ENCODE results near the gene DNAJC7.

Gene DNAJC7

GRCh38 chr17:42028791-42029127, 11.5 kb upstream of the DNAJC7 start:
- Histone ChIP-seq H3K9me2 (replicated peaks; ENCODE audit: low read depth, low read length) (no peaks in the 10 kb centered on the region), H3K9me3 (ENCODE audit: insufficient read depth, low read depth, low read length) (no peaks in the 10 kb centered on the region), H4K20me1 (ENCODE audit: insufficient read depth, low read length, poor library complexity, severe bottlenecking) (no peaks in the 10 kb centered on the region), H3K4me1 (ENCODE audit: insufficient read depth, low read length, poor library complexity, severe bottlenecking) (peaks cover 9% of the 10 kb centered on the region), H3F3A (ENCODE audit: low read depth) (no peaks in the 10 kb centered on the region), H3K79me2 (ENCODE audit: insufficient read depth, low read length) (no peaks in the 10 kb centered on the region), H3K36me3 (ENCODE audit: insufficient read depth, low read length) (peaks cover 4% of the 10 kb centered on the region; the same call in 1 of the 2 replicates), H3K4me2 (ENCODE audit: low read depth, low read length, poor library complexity, severe bottlenecking) (no peak overlapping the region), H2AFZ (ENCODE audit: low read length) (no peak overlapping the region), H3K4me3 (ENCODE audit: low read length, poor library complexity, severe bottlenecking) (no peak overlapping the region), H3K27me3 (ENCODE audit: insufficient read depth, low read length, poor library complexity, severe bottlenecking) (no peaks in the 10 kb centered on the region), H3K9ac (ENCODE audit: low read depth, low read length, poor library complexity, severe bottlenecking) (no peak overlapping the region)
- TF ChIP-seq CTCF (conservative IDR thresholded peaks at IDR 0.05; ENCODE audit: low read length), result no peak
- TF ChIP-seq EZH2phosphoT487 (IDR thresholded peaks at IDR 0.05; ENCODE audit: borderline replicate concordance), result no peak

GRCh38 chr17:42027961-42028790, 10.9 kb upstream of the DNAJC7 start:
- Histone ChIP-seq H3K9me2 (replicated peaks; ENCODE audit: low read depth, low read length) (no peaks in the 10 kb centered on the region), H4K20me1 (ENCODE audit: insufficient read depth, low read length, poor library complexity, severe bottlenecking) (no peaks in the 10 kb centered on the region), H3K4me3 (ENCODE audit: low read length, poor library complexity, severe bottlenecking) (no peak overlapping the region), H3K79me2 (ENCODE audit: insufficient read depth, low read length) (no peaks in the 10 kb centered on the region), H3K9me3 (ENCODE audit: insufficient read depth, low read depth, low read length) (no peaks in the 10 kb centered on the region), H3K9ac (ENCODE audit: low read depth, low read length, poor library complexity, severe bottlenecking) (no peak overlapping the region), H3K4me1 (ENCODE audit: insufficient read depth, low read length, poor library complexity, severe bottlenecking) (peaks cover 8% of the 10 kb centered on the region), H3K4me2 (ENCODE audit: low read depth, low read length, poor library complexity, severe bottlenecking) (no peak overlapping the region), H3F3A (ENCODE audit: low read depth) (no peaks in the 10 kb centered on the region), H3K36me3 (ENCODE audit: insufficient read depth, low read length) (peaks cover 6% of the 10 kb centered on the region; the same call in 1 of the 2 replicates), H3K27me3 (ENCODE audit: insufficient read depth, low read length, poor library complexity, severe bottlenecking) (no peaks in the 10 kb centered on the region), H2AFZ (ENCODE audit: low read length) (no peak overlapping the region)
- TF ChIP-seq EZH2phosphoT487 (IDR thresholded peaks at IDR 0.05; ENCODE audit: borderline replicate concordance), result no peak
- 0 out of 2 replicates have a peak, but pooled peaks have one; percentile 31 for TF ChIP-seq CTCF (conservative IDR thresholded peaks at IDR 0.05; ENCODE audit: low read length)

- no peak for TF ChIP-seq CTCF (conservative IDR thresholded peaks at IDR 0.05; ENCODE audit: low read length)
- no peak for TF ChIP-seq EZH2phosphoT487 (IDR thresholded peaks at IDR 0.05; ENCODE audit: borderline replicate concordance)
- no peak overlapping the region for H3K9ac ChIP-seq (ENCODE audit: low read depth, low read length, poor library complexity, severe bottlenecking)
- peaks cover 8% of the 10 kb centered on the region for H3K4me1 ChIP-seq (ENCODE audit: insufficient read depth, low read length, poor library complexity, severe bottlenecking)
- H3K79me2 ChIP-seq (ENCODE audit: insufficient read depth, low read length), result no peaks in the 10 kb centered on the region
- H3K9me2 ChIP-seq (replicated peaks; ENCODE audit: low read depth, low read length), result no peaks in the 10 kb centered on the region
- H3K4me3 ChIP-seq (ENCODE audit: low read length, poor library complexity, severe bottlenecking), result no peak overlapping the region
- no peaks in the 10 kb centered on the region for H3K27me3 ChIP-seq (ENCODE audit: insufficient read depth, low read length, poor library complexity, severe bottlenecking)
- peaks cover 6% of the 10 kb centered on the region; the same call in 1 of the 2 replicates for H3K36me3 ChIP-seq (ENCODE audit: insufficient read depth, low read length)
- H3F3A ChIP-seq (ENCODE audit: low read depth), result no peaks in the 10 kb centered on the region
- H2AFZ ChIP-seq (ENCODE audit: low read length), result no peak overlapping the region
- H3K4me2 ChIP-seq (ENCODE audit: low read depth, low read length, poor library complexity, severe bottlenecking), result no peak overlapping the region
- H4K20me1 ChIP-seq (ENCODE audit: insufficient read depth, low read length, poor library complexity, severe bottlenecking), result no peaks in the 10 kb centered on the region
- no peaks in the 10 kb centered on the region for H3K9me3 ChIP-seq (ENCODE audit: insufficient read depth, low read depth, low read length)
Observed at GRCh38 chr17:42027590-42027889, 10.3 kb upstream of the DNAJC7 start.

Data from Loucy (cell line).